Measurements from ENCODE around the gene EFNA4. TPM values are rescaled to one million over a fixed set of nuclear protein-coding genes. Genes with fewer than 3 reads are reported as not detected.

The EFNA4 gene
- polyA plus RNA-seq, 1 donor (not counting 4 experiments of a cell fraction or from before 2014, with no cell fraction given), result 7.6 TPM

DNA sequence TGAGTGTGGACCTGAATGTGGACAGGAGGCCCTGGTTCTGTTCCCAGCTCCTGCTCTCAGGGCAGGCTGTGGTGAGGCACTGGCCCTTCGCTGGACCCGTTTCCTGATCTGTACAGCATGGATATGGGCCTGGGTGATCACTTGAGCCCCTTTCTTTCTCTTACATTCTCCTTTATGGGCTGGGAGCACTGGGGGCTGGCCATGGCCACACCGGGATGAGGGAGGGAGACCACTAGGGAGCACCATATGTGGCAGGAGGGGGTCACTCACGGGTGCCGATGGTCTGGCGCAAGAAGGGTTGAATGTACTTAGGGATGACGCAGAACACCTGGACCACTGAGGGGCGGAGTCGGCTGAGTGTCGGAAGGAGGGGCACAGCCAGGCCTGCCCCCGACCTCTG lies 32.6 kb upstream of the EFNA4 start:
- Histone ChIP-seq H3K36me3 (ENCODE audit: control insufficient read depth in 2 of 2, extremely low read depth in 1 of 2, insufficient read depth in 2 of 2, low read length in 2 of 2) (no peaks in the 10 kb centered on the region), H3K27ac (ENCODE audit: control insufficient read depth, insufficient read depth, low read length) (no peak overlapping the region), H3K9me3 (ENCODE audit: control insufficient read depth, low read depth, low read length) (no peaks in the 10 kb centered on the region), H3K9ac (ENCODE audit: control insufficient read depth, extremely low read depth, insufficient read depth, low read length) (no peak overlapping the region), H4K20me1 (ENCODE audit: control insufficient read depth, extremely low read depth, insufficient read depth, low read length) (no peaks in the 10 kb centered on the region), H2AFZ (ENCODE audit: control insufficient read depth, low read length) (no peak overlapping the region), H3K4me1 (ENCODE audit: control insufficient read depth, extremely low read depth, insufficient read depth, low read length) (peaks cover 17% of the 10 kb centered on the region), H3K9me1 (ENCODE audit: control insufficient read depth, extremely low read depth, insufficient read depth, low read length) (no peaks in the 10 kb centered on the region), H3K79me2 (ENCODE audit: control insufficient read depth, insufficient read depth, low read length) (no peaks in the 10 kb centered on the region), H3K4me2 (ENCODE audit: control insufficient read depth, extremely low read depth, insufficient read depth, low read depth, low read length) (no peak overlapping the region), H3K4me3 (ENCODE audit: control insufficient read depth in 2 of 3, extremely low read depth in 1 of 3, insufficient read depth in 2 of 3, low read depth in 1 of 3, low read length in 3 of 3) (no peak overlapping the region), H3K27me3 (ENCODE audit: control insufficient read depth, extremely low read depth, insufficient read depth, low read length) (no peaks in the 10 kb centered on the region)
- dilution Hi-C loops (cut with MboI; ENCODE audit: extremely low pct_ligation_motif_present, low sequenced_read_pairs), result no loop called here
- no peak for TF ChIP-seq CTCF (optimal IDR thresholded peaks at IDR 0.05 in 1 of 3, IDR thresholded peaks at IDR 0.05 in 1 of 3, conservative IDR thresholded peaks at IDR 0.05 in 1 of 3; ENCODE audit: extremely low read depth in 1 of 3, insufficient read depth in 2 of 3, low read length in 3 of 3)
- DNase-seq (ENCODE audit: low read depth, low spot score) (no peak), FAIRE-seq (no peak)

DNA sequence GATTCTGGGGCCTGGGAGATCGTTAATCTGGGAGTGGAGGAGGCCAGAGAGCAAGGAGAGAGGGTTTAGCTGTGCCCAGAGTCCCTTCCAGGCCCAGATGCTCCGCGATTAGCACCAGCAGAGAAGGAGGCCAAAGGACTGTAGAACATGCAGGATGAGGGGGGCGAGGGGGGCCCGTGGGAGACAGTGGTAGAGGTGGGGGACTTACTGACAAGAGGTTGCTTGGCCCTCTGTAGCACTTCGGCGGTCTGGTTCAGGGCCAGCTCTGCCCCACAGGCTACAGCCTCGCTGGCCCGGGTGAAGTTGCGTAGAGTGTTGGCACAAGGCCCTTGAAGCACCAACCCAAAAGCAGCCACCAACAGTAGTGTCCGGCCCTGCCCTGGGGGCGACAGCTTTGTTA lies 30.7 kb upstream of the EFNA4 start:
- Histone ChIP-seq H3K27ac (ENCODE audit: control insufficient read depth, insufficient read depth, low read length) (no peak overlapping the region), H3K9me1 (ENCODE audit: control insufficient read depth, extremely low read depth, insufficient read depth, low read length) (no peaks in the 10 kb centered on the region), H3K4me1 (ENCODE audit: control insufficient read depth, extremely low read depth, insufficient read depth, low read length) (peaks cover 15% of the 10 kb centered on the region), H3K36me3 (ENCODE audit: control insufficient read depth in 2 of 2, extremely low read depth in 1 of 2, insufficient read depth in 2 of 2, low read length in 2 of 2) (no peaks in the 10 kb centered on the region), H3K79me2 (ENCODE audit: control insufficient read depth, insufficient read depth, low read length) (no peaks in the 10 kb centered on the region), H3K4me3 (ENCODE audit: control insufficient read depth in 2 of 3, extremely low read depth in 1 of 3, insufficient read depth in 2 of 3, low read depth in 1 of 3, low read length in 3 of 3) (no peak overlapping the region), H3K9me3 (ENCODE audit: control insufficient read depth, low read depth, low read length) (no peaks in the 10 kb centered on the region), H4K20me1 (ENCODE audit: control insufficient read depth, extremely low read depth, insufficient read depth, low read length) (no peaks in the 10 kb centered on the region), H3K27me3 (ENCODE audit: control insufficient read depth, extremely low read depth, insufficient read depth, low read length) (no peaks in the 10 kb centered on the region), H3K4me2 (ENCODE audit: control insufficient read depth, extremely low read depth, insufficient read depth, low read depth, low read length) (no peak overlapping the region), H3K9ac (ENCODE audit: control insufficient read depth, extremely low read depth, insufficient read depth, low read length) (no peak overlapping the region), H2AFZ (ENCODE audit: control insufficient read depth, low read length) (no peak overlapping the region)
- dilution Hi-C loops (cut with MboI; ENCODE audit: extremely low pct_ligation_motif_present, low sequenced_read_pairs), result no loop called here
- no peak for TF ChIP-seq CTCF (optimal IDR thresholded peaks at IDR 0.05 in 1 of 3, IDR thresholded peaks at IDR 0.05 in 1 of 3, conservative IDR thresholded peaks at IDR 0.05 in 1 of 3; ENCODE audit: extremely low read depth in 1 of 3, insufficient read depth in 2 of 3, low read length in 3 of 3)
- TF ChIP-seq EZH2 (IDR thresholded peaks at IDR 0.05; ENCODE audit: low read length), result no peak
- no peak for FAIRE-seq
- no peak for DNase-seq (ENCODE audit: low read depth, low spot score)

All from keratinocyte (primary cell).